K562 (cell line): ENCODE data around the gene NDUFS8. TPM values are rescaled to one million over a fixed set of nuclear protein-coding genes. Genes with fewer than 3 reads are reported as not detected.

Experiments used
- ARID2 ChIP-seq: fragments of 450-650 bp; IDR thresholded peaks from 2 replicates; pipeline ENCODE4 v1.6.1; 2017; ENCODE audit warnings: antibody characterized with exemption, mild to moderate bottlenecking
- CHD2 ChIP-seq: IDR thresholded peaks from 2 replicates; pipeline ENCODE4 v1.6.1; 2011; ENCODE audit warnings: low read depth, low read length
- DNMT1 ChIP-seq: fragments of 450-650 bp; IDR thresholded peaks from 2 replicates; pipeline ENCODE4 v1.6.1; 2016; ENCODE audit warnings: antibody characterized with exemption, mild to moderate bottlenecking
- E2F5 ChIP-seq: sonication (generic); formaldehyde crosslinking; IDR thresholded peaks from 2 replicates; pipeline ENCODE4 v1.8.0; 2022; ENCODE audit warnings: mild to moderate bottlenecking, missing genetic modification reagents
- FOXO4 ChIP-seq: fragments of 450-650 bp; formaldehyde crosslinking; IDR thresholded peaks from 2 replicates; pipeline ENCODE4 v1.4.0; 2020; ENCODE audit warnings: mild to moderate bottlenecking, moderate library complexity
- HSF4 ChIP-seq: fragments of 250-450 bp; sonication (Bioruptor Pico); IDR thresholded peaks from 2 replicates; pipeline ENCODE4 v2.1.2; 2022; ENCODE audit warnings: mild to moderate bottlenecking, moderate library complexity, borderline replicate concordance
- NR2C2 ChIP-seq, 2 experiments: fragments of 200-800 bp in 1 of 2; sonication (Bioruptor generic) in 1 of 2; sonication (generic) in 1 of 2; formaldehyde crosslinking in 1 of 2; IDR thresholded peaks; 2 replicates each; pipeline versions ENCODE4 v1.6.1 to v1.8.0; 2016 to 2022; ENCODE audit warnings: mild to moderate bottlenecking in 1 of 2, missing compliant biosample characterization in 1 of 2, missing genetic modification characterization in 1 of 2, missing genetic modification reagents in 1 of 2
- PBX2 ChIP-seq, 2 experiments: IDR thresholded peaks in 1 of 2; conservative IDR thresholded peaks in 1 of 2; 2 replicates each; pipeline ENCODE4 v1.6.1; 2016; ENCODE audit warnings: low read depth in 2 of 2, mild to moderate bottlenecking in 1 of 2, missing compliant biosample characterization in 1 of 2, missing genetic modification characterization in 1 of 2, moderate library complexity in 1 of 2
- PHF8 ChIP-seq: fragments of 200-600 bp; sonication (generic); IDR thresholded peaks from 2 replicates; pipeline ENCODE4 v1.6.1; 2012; ENCODE audit warnings: mixed run types, mild to moderate bottlenecking, inconsistent platforms, low read length, moderate library complexity, borderline replicate concordance
- PML ChIP-seq: IDR thresholded peaks from 2 replicates; pipeline ENCODE4 v1.6.1; 2012; ENCODE audit warnings: low read length, inconsistent platforms
- TAL1 ChIP-seq: fragments of 450-650 bp; IDR thresholded peaks from 2 replicates; pipeline ENCODE4 v1.6.1; 2016; ENCODE audit warnings: mild to moderate bottlenecking
- ZHX1 ChIP-seq: fragments of 150-350 bp; conservative IDR thresholded peaks from 2 replicates; pipeline ENCODE4 v1.6.1; 2014; ENCODE audit warnings: low read length
- ZNF165 ChIP-seq: fragments of 250-450 bp; sonication (Bioruptor Pico); IDR thresholded peaks from 2 replicates; pipeline ENCODE4 v1.4.0; 2020; ENCODE audit warnings: borderline replicate concordance
- polyA plus RNA-seq, 8 experiments: library from polyadenylated mRNA; depleted of rRNA in 4 of 8; stranded (reverse) in 5 of 8; unstranded in 3 of 8; fragments of >200 nt; fragmentation: Nextera tagmentation in 2 of 8; fragmentation: Illumina TruSeq in 1 of 8; extraction: Ambion mirVana in 2 of 8; extraction: Trizol in 1 of 8; gene quantifications; 2 replicates each; pipeline versions ENCODE4 v1.2.1 to v1.2.3, GENCODE V29; 2011 to 2014; ENCODE audit warnings: inconsistent platforms in 1 of 8, missing spikeins in 1 of 8
- total RNA-seq, 7 experiments: library from RNA; depleted of rRNA in 6 of 7; stranded (reverse); fragments of >200 nt in 6 of 7; fragmentation: Illumina TruSeq in 2 of 7; extraction: Trizol in 2 of 7; gene quantifications; 2 replicates each; pipeline versions ENCODE4 v1.2.1 to v1.2.3, GENCODE V29; 2011 to 2021; ENCODE audit warnings: low replicate concordance in 1 of 7
- TF ChIP-seq, protein P1 (sequence below): sonication (generic); formaldehyde crosslinking; IDR thresholded peaks from 2 replicates; pipeline ENCODE4 v1.8.1; 2023; ENCODE audit warnings: mild to moderate bottlenecking, missing genetic modification reagents
- TF ChIP-seq, protein P2 (sequence below): sonication (generic); formaldehyde crosslinking; IDR thresholded peaks from 2 replicates; pipeline ENCODE4 v1.8.1; 2022; ENCODE audit warnings: missing genetic modification reagents

NDUFS8 gene
- total and polyA plus RNA-seq, 9 of the 15 experiments (the other 6 are each of a cell fraction or from before 2014, with no cell fraction given): 36.5 to 351 (median 101) TPM

- peak; percentile 99 for TF ChIP-seq PHF8
- TF ChIP-seq, protein P1, sequence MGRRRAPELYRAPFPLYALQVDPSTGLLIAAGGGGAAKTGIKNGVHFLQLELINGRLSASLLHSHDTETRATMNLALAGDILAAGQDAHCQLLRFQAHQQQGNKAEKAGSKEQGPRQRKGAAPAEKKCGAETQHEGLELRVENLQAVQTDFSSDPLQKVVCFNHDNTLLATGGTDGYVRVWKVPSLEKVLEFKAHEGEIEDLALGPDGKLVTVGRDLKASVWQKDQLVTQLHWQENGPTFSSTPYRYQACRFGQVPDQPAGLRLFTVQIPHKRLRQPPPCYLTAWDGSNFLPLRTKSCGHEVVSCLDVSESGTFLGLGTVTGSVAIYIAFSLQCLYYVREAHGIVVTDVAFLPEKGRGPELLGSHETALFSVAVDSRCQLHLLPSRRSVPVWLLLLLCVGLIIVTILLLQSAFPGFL (CRISPR knock-in tag): no peak
- TF ChIP-seq, protein P2, sequence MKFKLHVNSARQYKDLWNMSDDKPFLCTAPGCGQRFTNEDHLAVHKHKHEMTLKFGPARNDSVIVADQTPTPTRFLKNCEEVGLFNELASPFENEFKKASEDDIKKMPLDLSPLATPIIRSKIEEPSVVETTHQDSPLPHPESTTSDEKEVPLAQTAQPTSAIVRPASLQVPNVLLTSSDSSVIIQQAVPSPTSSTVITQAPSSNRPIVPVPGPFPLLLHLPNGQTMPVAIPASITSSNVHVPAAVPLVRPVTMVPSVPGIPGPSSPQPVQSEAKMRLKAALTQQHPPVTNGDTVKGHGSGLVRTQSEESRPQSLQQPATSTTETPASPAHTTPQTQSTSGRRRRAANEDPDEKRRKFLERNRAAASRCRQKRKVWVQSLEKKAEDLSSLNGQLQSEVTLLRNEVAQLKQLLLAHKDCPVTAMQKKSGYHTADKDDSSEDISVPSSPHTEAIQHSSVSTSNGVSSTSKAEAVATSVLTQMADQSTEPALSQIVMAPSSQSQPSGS (CRISPR knock-in tag): no peak
- TF ChIP-seq ZNF165 (CRISPR knock-in tag): no peak; the same call in 1 of the 2 replicates
- TF ChIP-seq NR2C2 (CRISPR knock-in tag; IDR thresholded peaks at IDR 0.05): 0 out of 2 replicates have a peak, but pooled peaks have one; percentile 18
- TF ChIP-seq NR2C2 (tag; IDR thresholded peaks at IDR 0.05): peak; percentile 81
- TF ChIP-seq E2F5: no peak
- TF ChIP-seq FOXO4: no peak
- TF ChIP-seq CHD2: peak; percentile 78
- TF ChIP-seq ARID2: no peak
- TF ChIP-seq PBX2 (CRISPR knock-in tag; IDR thresholded peaks at IDR 0.05; ENCODE audit: low read depth): 0 out of 2 replicates have a peak, but pooled peaks have one; percentile 18
- peak; percentile 91 for TF ChIP-seq PBX2 (tag; conservative IDR thresholded peaks at IDR 0.05; ENCODE audit: low read depth)
- TF ChIP-seq TAL1: no peak
- TF ChIP-seq ZHX1: no peak
- peak; percentile 16; the same call in 1 of the 2 replicates for TF ChIP-seq PML
- TF ChIP-seq HSF4 (CRISPR knock-in tag): no peak
- TF ChIP-seq DNMT1: no peak
Observed at GRCh38 chr11:68030318-68031143, at the start of gene NDUFS8 (continued).
